Upper lobe of right lung (tissue), 1 donor: ENCODE results near the gene ZNF808. TPM values are rescaled to one million over a fixed set of nuclear protein-coding genes. Genes with fewer than 3 reads are reported as not detected.
A peak's percentile ranks its signal among the peaks of the same experiment; 100 is the strongest.
"Not testable (repeated sequence)": the region's sequence is repeated elsewhere in the genome, so short reads cannot be mapped to it uniquely, and the experiment has no call there.

Source experiments
- ATAC-seq: fragments of 200-7000 bp; cut with Tn5 transposase; one replicate; pipeline ENCODE4 v1.9.1; 2020; ENCODE audit warnings: mild to moderate bottlenecking, moderate library complexity
- DNase-seq: peaks from one replicate; pipeline ENCODE4 v3.0.0-alpha.2; 2020
- H3K27ac ChIP-seq: fragments of 200-600 bp; one replicate; pipeline ENCODE4 v1.8.0; 2022
- H3K27me3 ChIP-seq: fragments of 200-600 bp; one replicate; pipeline ENCODE4 v1.8.0; 2022; ENCODE audit warnings: mild to moderate bottlenecking
- H3K36me3 ChIP-seq: fragments of 200-600 bp; one replicate; pipeline ENCODE4 v1.8.0; 2022
- H3K4me1 ChIP-seq: fragments of 200-600 bp; one replicate; pipeline ENCODE4 v1.8.0; 2022
- H3K4me3 ChIP-seq: fragments of 200-600 bp; one replicate; pipeline ENCODE4 v1.8.0; 2022; ENCODE audit warnings: mild to moderate bottlenecking
- H3K9me3 ChIP-seq: fragments of 200-600 bp; one replicate; pipeline ENCODE4 v1.8.0; 2022
- CTCF ChIP-seq: fragments of 200-600 bp; IDR thresholded peaks from one replicate; pipeline ENCODE4 v1.8.0; 2022; ENCODE audit warnings: antibody characterized with exemption
- intact Hi-C: fragments of 100-400 bp; cut with DNase I; formaldehyde crosslinking; loops from one replicate; pipeline ENCODE4 v1.11.0; 2022
- total RNA-seq: library from RNA; stranded (reverse); fragmentation: NEBNext Ultra II Directional; extraction: Animal tissue kit (Norgen Biotek cat#: 25700); gene quantifications from one replicate; pipeline ENCODE4 v1.2.1, GENCODE V29; 2021
- donor health status: DM: no; HTN: yes; CAD: no; lungs with severe emphysema.

Gene ZNF808
- total RNA-seq, 1 donor from 2014 or later, result 33.3 TPM

- DNase-seq, result no peak
Measured at GRCh38 chr19:52532480-52532879, 5.0 kb downstream of the ZNF808 start.

DNA sequence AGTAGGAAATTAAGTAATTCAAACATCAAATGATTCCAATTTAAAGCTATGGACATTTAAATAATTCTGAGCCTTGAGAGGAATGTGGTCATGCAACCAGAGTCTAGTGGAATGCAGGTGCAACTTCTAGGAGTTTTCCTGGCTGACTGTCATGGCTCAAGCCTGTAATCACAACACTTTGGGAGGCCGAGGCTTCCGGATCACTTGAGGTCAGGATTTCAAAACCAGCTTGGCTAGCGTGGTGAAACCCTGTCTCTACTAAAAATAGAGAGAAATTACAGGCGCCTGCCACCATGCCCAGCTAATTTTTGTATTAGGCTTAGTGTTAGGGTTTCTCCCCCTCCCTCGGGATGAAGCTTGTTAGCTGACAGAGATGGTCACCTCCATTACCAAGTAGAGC, 6.4 kb downstream of the ZNF808 start:
- TF ChIP-seq CTCF, result no peak

More at GRCh38 chr19:52532480-52532879, 5.0 kb downstream of the ZNF808 start:
- Histone ChIP-seq H3K4me1 (peaks cover 17% of the 10 kb centered on the region), H3K36me3 (no peaks in the 10 kb centered on the region), H3K9me3 (no peaks in the 10 kb centered on the region), H3K27me3 (no peaks in the 10 kb centered on the region), H3K27ac (no peak overlapping the region), H3K4me3 (no peak overlapping the region)
- no peak for TF ChIP-seq CTCF
- intact Hi-C loops, result no loop called here
- ATAC-seq, result no peak

DNA sequence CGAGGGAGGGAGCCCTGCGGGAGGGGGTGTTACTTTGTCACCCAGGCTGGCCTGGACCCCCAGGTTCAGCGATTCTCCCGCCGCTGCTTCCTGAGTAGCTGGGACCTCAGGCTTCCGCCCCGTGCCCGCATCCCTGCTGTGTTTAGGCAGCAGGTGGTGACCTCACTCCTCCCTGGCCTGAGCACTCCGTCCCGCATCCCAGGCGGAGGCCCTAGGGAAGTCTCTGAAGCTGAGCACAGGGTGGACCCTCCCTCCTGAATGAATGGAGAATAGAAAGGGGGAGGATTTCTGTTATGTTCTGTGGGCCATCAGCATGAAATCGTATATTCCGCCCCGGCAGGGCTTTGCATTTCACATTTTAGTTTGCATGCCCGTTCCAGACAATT, 7.9 kb downstream of the ZNF808 start:
- ATAC-seq, H3K36me3 ChIP-seq, H3K9me3 ChIP-seq, intact Hi-C loops, H3K4me1 ChIP-seq, DNase-seq, H3K27me3 ChIP-seq: not testable (repeated sequence)
- Histone ChIP-seq H3K4me3 (peak overlapping the region; percentile 56), H3K27ac (peak overlapping the region; percentile 30)

More for the DNA sequence above, 6.4 kb downstream of the ZNF808 start:
- peak; percentile 64 for ATAC-seq
- Histone ChIP-seq H3K27ac (no peak overlapping the region), H3K4me3 (no peak overlapping the region), H3K27me3 (no peaks in the 10 kb centered on the region), H3K9me3 (no peaks in the 10 kb centered on the region), H3K4me1 (peaks cover 10% of the 10 kb centered on the region), H3K36me3 (no peaks in the 10 kb centered on the region)
- no peak for DNase-seq
- intact Hi-C loops, result no loop called here

DNA sequence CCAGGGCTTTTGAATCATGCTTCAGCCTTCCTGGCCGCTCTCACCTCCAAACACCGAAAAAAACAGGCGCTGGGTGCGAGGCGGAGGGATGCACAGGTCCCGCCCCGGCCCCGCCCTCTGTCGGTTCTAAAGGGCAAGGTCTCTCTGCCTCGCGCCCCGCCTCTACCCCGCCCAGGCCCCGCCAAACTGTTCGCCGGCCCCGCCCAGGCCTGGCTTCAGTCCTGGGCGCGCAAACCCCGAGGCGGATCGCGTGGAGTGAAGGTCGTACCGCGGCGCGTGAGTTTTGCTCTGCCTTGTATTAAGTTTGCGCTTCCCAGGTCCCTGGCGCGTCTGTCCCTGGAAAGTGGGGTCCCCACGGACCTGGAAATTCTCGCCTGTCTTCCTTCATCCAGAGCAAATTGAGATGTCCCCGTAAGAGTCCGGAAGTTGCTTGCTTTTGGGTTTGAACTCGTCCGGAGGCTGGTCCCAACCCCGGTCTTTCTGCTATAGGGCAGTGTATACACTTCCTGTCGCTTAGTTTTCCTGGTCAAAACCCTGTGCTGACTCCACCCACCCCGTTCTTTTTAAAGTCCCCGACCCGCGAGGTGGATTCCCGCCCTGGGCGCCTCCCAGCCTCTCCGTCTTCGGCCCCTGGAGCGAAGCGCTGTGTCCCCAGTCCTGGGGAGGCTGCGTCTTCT, 8.4 kb downstream of the ZNF808 start:
- DNase-seq (peak; percentile 89), ATAC-seq (peak; percentile 97)
- H3K36me3 ChIP-seq, result no peaks in the 10 kb centered on the region
- peak overlapping the region; percentile 56 for H3K4me3 ChIP-seq
- no peaks in the 10 kb centered on the region for H3K27me3 ChIP-seq
- no peaks in the 10 kb centered on the region for H3K9me3 ChIP-seq
- peak; percentile 16 for TF ChIP-seq CTCF
- intact Hi-C loops, result no loop called here
- peaks cover 10% of the 10 kb centered on the region for H3K4me1 ChIP-seq
- H3K27ac ChIP-seq, result peak overlapping the region; percentile 30

DNA sequence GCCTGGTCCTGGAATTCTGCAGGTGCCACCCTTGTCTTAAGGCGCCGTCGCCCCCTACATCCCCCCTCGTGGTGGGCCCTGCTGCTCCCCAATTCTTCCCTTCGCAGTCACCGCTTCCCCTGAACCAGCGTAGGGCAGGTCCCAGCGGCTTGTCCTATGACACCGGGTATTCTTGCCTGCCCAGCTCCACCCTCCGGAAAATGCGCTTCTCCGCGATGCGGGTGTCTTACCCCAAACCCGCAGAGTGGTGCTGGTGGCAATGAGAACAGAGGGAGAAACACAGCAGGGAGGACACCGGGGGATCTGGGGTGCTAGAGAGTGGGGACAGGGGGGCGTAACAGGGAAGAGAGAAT, 9.0 kb downstream of the ZNF808 start:
- ATAC-seq (peak; percentile 12), DNase-seq (no peak)
- intact Hi-C loops, result no loop called here
- Histone ChIP-seq H3K4me1 (peaks cover 10% of the 10 kb centered on the region), H3K27ac (peak overlapping the region; percentile 30), H3K27me3 (no peaks in the 10 kb centered on the region), H3K36me3 (no peaks in the 10 kb centered on the region), H3K4me3 (peak overlapping the region; percentile 56), H3K9me3 (no peaks in the 10 kb centered on the region)
- no peak for TF ChIP-seq CTCF

DNA sequence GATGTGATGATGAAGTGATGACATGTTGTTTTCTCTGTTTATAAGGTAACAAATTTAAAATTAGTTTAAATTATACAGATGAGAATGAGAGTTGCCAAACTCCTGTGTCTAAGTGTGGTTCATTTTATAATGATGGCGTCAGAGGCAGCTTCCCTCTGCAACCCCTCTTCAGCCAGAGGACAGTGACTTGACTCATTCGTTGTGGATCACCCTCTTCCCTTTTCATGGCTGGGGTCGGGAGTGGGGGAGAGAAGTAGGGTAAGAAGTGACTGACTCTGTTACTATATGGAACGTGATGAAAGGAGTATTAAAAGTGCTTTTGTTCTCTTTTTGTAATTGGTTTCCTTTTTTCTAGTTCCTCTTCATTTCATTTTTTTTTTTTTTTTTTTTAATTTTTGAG, 11.3 kb downstream of the ZNF808 start:
- peak; percentile 33 for ATAC-seq
- H3K9me3 ChIP-seq, intact Hi-C loops, H3K27me3 ChIP-seq, H3K4me1 ChIP-seq, DNase-seq, H3K27ac ChIP-seq, H3K4me3 ChIP-seq, H3K36me3 ChIP-seq: not testable (repeated sequence)

DNA sequence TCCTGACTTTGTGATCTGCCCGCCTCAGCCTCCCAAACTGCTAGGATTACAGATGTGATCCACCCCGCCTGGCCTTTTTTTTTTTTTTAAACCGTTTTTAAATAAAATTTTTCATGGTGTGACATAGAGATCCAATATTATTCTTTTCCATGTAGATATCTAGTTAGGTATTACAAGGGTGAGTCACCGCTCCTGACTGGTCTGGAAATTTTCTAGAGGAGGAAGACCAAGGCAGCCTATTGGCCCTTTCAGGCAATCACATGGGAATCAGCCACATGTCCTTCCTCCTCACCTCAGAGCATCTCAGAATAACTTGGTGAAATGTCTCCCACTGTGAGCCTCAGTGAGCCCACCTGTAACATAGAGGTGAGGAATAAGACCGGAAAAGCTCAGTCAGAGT, 13.7 kb downstream of the ZNF808 start:
- H3K4me1 ChIP-seq, H3K27me3 ChIP-seq, H3K4me3 ChIP-seq, DNase-seq, ATAC-seq, H3K27ac ChIP-seq, H3K9me3 ChIP-seq, intact Hi-C loops: not testable (repeated sequence)
- H3K36me3 ChIP-seq, result peaks cover 27% of the 10 kb centered on the region
